K562 (cell line): ENCODE measurements around the gene CCDC88C. TPM values are rescaled to one million over a fixed set of nuclear protein-coding genes. Genes with fewer than 3 reads are reported as not detected.

ENCODE experiments used
- ATAC-seq: fragments of 200-7000 bp; cut with Tn5 transposase; 3 replicates; pipeline ENCODE4 v1.9.1; 2020; ENCODE audit warnings: moderate library complexity
- BruUV-seq: library from RNA; stranded (reverse); fragments of 400-500 nt; replicated peaks from 2 replicates; lab custom pipeline; 2021; lab: Mats Ljungman, UMichigan
- CTCF ChIA-PET: fragments of 300-600 bp; formaldehyde crosslinking; extraction: SDS; loops from one replicate; lab custom pipeline; 2021; ENCODE audit warnings: low intra/inter-chr PET ratio; lab: Yijun Ruan, JAX
- POLR2A ChIA-PET: fragments of 300-600, 350-650 bp; sonication (Branson Sonifier 250); formaldehyde crosslinking; extraction: SDS; loops from one replicate; lab custom pipeline; 2021; ENCODE audit warnings: antibody characterized with exemption, inconsistent platforms; lab: Yijun Ruan, JAX
- DNase-seq, 4 experiments: peaks; one replicate each; pipeline versions ENCODE4 v3.0.0 to v3.0.0-alpha.2; 2011 to 2018; ENCODE audit warnings: low spot score in 3 of 4, mixed read lengths in 3 of 4; ENCODE audit errors: extremely low read depth in 1 of 4
- FAIRE-seq: peaks from 2 replicates; lab custom pipeline; 2011; peaks lifted over from hg19 to GRCh38; lab: Jason Lieb, UNC
- H2AFZ ChIP-seq: 2 replicates; pipeline ENCODE4 v1.6.0; 2011; ENCODE audit warnings: low read depth, low read length, control low read depth, inconsistent platforms
- H3K27ac ChIP-seq: fragments of 200-600 bp; 3 replicates; pipeline ENCODE4 v1.8.0; 2011; ENCODE audit warnings: low read depth, mild to moderate bottlenecking, control low read depth, inconsistent platforms, low read length, moderate library complexity, mixed read lengths; ENCODE audit errors: extremely low read depth
- H3K27me3 ChIP-seq, 2 experiments: fragments of 300-600 bp in 1 of 2; 2 replicates in 1 of 2; 3 replicates in 1 of 2; pipeline versions ENCODE4 v1.6.0 to v1.8.0; 2011; ENCODE audit warnings: inconsistent platforms in 2 of 2, low read length in 2 of 2, mild to moderate bottlenecking in 1 of 2, mixed read lengths in 1 of 2, moderate library complexity in 1 of 2; ENCODE audit not compliant: control insufficient read depth in 2 of 2, insufficient read depth in 2 of 2
- H3K36me3 ChIP-seq: fragments of 300-600 bp; 3 replicates; pipeline ENCODE4 v1.8.0; 2011; ENCODE audit warnings: mild to moderate bottlenecking, low read length, inconsistent platforms; ENCODE audit not compliant: control insufficient read depth, insufficient read depth
- H3K4me1 ChIP-seq, 2 experiments: fragments of 200-600 bp in 1 of 2; replicated peaks in 1 of 2; 2 replicates in 1 of 2; 3 replicates in 1 of 2; pipeline versions ENCODE4 v1.5.1 to v1.8.0; 2011; ENCODE audit warnings: inconsistent platforms in 2 of 2, low read length in 2 of 2, mild to moderate bottlenecking in 1 of 2, mixed read lengths in 1 of 2, moderate library complexity in 1 of 2; ENCODE audit not compliant: control insufficient read depth in 2 of 2, insufficient read depth in 2 of 2
- H3K4me2 ChIP-seq: 2 replicates; pipeline ENCODE4 v1.6.1; 2011; ENCODE audit warnings: low read length, control low read depth, inconsistent platforms, mixed read lengths; ENCODE audit not compliant: insufficient read depth
- H3K4me3 ChIP-seq: fragments of 200-600 bp; sonication (generic), shearing (Covaris generic); 2 replicates; pipeline ENCODE4 v1.5.1; 2016; ENCODE audit warnings: control low read depth, inconsistent platforms
- H3K79me2 ChIP-seq: fragments of 200-600 bp; 3 replicates; pipeline ENCODE4 v1.8.0; 2011; ENCODE audit warnings: low read length, inconsistent platforms; ENCODE audit not compliant: control insufficient read depth, insufficient read depth
- H3K9ac ChIP-seq, 2 experiments: 2 replicates each; pipeline versions ENCODE4 v1.6.0 to v1.6.1; 2011; ENCODE audit warnings: low read depth in 2 of 2, low read length in 2 of 2, control low read depth in 1 of 2, inconsistent platforms in 1 of 2, mild to moderate bottlenecking in 1 of 2, mixed read lengths in 1 of 2; ENCODE audit not compliant: insufficient read depth in 1 of 2
- H3K9me1 ChIP-seq: one replicate; pipeline ENCODE4 v1.6.0; 2011; ENCODE audit warnings: inconsistent platforms, mild to moderate bottlenecking, low read length, moderate library complexity; ENCODE audit not compliant: control insufficient read depth, insufficient read depth
- H3K9me3 ChIP-seq: replicated peaks from 2 replicates; pipeline ENCODE4 v1.5.1; 2011; ENCODE audit warnings: low read depth, low read length, inconsistent platforms; ENCODE audit not compliant: control insufficient read depth, insufficient read depth
- H4K20me1 ChIP-seq: replicated peaks from 2 replicates; pipeline ENCODE4 v1.6.1; 2011; ENCODE audit warnings: low read length, inconsistent platforms, mixed read lengths; ENCODE audit not compliant: control insufficient read depth, insufficient read depth
- HDAC1 ChIP-seq, 2 experiments: fragments of 450-650 bp; IDR thresholded peaks; 2 replicates each; pipeline ENCODE4 v1.6.1; 2016 to 2017; ENCODE audit warnings: inconsistent platforms in 1 of 2, mild to moderate bottlenecking in 1 of 2, moderate library complexity in 1 of 2
- NFIC ChIP-seq: fragments of 450-650 bp; IDR thresholded peaks from 2 replicates; pipeline ENCODE4 v1.6.1; 2017; ENCODE audit warnings: mild to moderate bottlenecking, inconsistent platforms
- SMAD4 ChIP-seq: fragments of 250-450 bp; sonication (Bioruptor Pico); conservative IDR thresholded peaks from 2 replicates; pipeline ENCODE4 v1.8.0; 2021; ENCODE audit warnings: inconsistent platforms, mild to moderate bottlenecking, moderate library complexity
- SPI1 ChIP-seq: IDR thresholded peaks from 2 replicates; pipeline ENCODE4 v1.6.1; 2011; ENCODE audit warnings: low read depth, low read length, control low read depth, borderline replicate concordance
- WGBS: fragments of 100-300 bp; shearing (Covaris generic); methylation state at CpG from one replicate; pipeline ENCODE4 v1.1.6; 2016; ENCODE audit warnings: low coverage, mixed read lengths; ENCODE audit not compliant: insufficient coverage; ENCODE audit errors: missing lambda C conversion rate; 5-methylcytosine and 5-hydroxymethylcytosine counted together
- in situ Hi-C: fragments of 300-500 bp; cut with MboI; formaldehyde crosslinking; loops from 4 replicates; pipeline ENCODE4 v1.15.0; 2018; ENCODE audit warnings: inconsistent platforms, mixed read lengths
- intact Hi-C: fragments of 100-400 bp; cut with micrococcal nuclease; formaldehyde crosslinking; loops from 2 replicates; pipeline ENCODE4 v1.14.2; 2022
- polyA plus RNA-seq, 8 experiments: library from polyadenylated mRNA; depleted of rRNA in 4 of 8; stranded (reverse) in 5 of 8; unstranded in 3 of 8; fragments of >200 nt; fragmentation: Nextera tagmentation in 2 of 8; fragmentation: Illumina TruSeq in 1 of 8; extraction: Ambion mirVana in 2 of 8; extraction: Trizol in 1 of 8; gene quantifications; 2 replicates each; pipeline versions ENCODE4 v1.2.1 to v1.2.3, GENCODE V29; 2011 to 2014; ENCODE audit warnings: inconsistent platforms in 1 of 8, missing spikeins in 1 of 8
- total RNA-seq, 7 experiments: library from RNA; depleted of rRNA in 6 of 7; stranded (reverse); fragments of >200 nt in 6 of 7; fragmentation: Illumina TruSeq in 2 of 7; extraction: Trizol in 2 of 7; gene quantifications; 2 replicates each; pipeline versions ENCODE4 v1.2.1 to v1.2.3, GENCODE V29; 2011 to 2021; ENCODE audit warnings: low replicate concordance in 1 of 7
- TF ChIP-seq, protein P1 (sequence below): fragments of 450-650 bp; formaldehyde crosslinking; IDR thresholded peaks from 2 replicates; pipeline ENCODE4 v1.4.0; 2020; ENCODE audit warnings: mild to moderate bottlenecking
- TF ChIP-seq, protein P2 (sequence below): sonication (generic); formaldehyde crosslinking; IDR thresholded peaks from 2 replicates; pipeline ENCODE4 v1.8.0; 2022; ENCODE audit warnings: missing genetic modification reagents, mild to moderate bottlenecking, moderate library complexity, borderline replicate concordance

The CCDC88C gene
- total and polyA plus RNA-seq, 9 of the 15 experiments (the other 6 are each of a cell fraction or from before 2014, with no cell fraction given), result 0.62 to 22.5 (median 10.7) TPM

- TF ChIP-seq, protein P1, sequence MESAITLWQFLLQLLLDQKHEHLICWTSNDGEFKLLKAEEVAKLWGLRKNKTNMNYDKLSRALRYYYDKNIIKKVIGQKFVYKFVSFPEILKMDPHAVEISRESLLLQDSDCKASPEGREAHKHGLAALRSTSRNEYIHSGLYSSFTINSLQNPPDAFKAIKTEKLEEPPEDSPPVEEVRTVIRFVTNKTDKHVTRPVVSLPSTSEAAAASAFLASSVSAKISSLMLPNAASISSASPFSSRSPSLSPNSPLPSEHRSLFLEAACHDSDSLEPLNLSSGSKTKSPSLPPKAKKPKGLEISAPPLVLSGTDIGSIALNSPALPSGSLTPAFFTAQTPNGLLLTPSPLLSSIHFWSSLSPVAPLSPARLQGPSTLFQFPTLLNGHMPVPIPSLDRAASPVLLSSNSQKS (CRISPR knock-in tag), result no peak
- TF ChIP-seq NFIC, result 0 out of 2 replicates have a peak, but pooled peaks have one; percentile 21
- TF ChIP-seq, protein P2, sequence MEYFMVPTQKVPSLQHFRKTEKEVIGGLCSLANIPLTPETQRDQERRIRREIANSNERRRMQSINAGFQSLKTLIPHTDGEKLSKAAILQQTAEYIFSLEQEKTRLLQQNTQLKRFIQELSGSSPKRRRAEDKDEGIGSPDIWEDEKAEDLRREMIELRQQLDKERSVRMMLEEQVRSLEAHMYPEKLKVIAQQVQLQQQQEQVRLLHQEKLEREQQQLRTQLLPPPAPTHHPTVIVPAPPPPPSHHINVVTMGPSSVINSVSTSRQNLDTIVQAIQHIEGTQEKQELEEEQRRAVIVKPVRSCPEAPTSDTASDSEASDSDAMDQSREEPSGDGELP, result peak; percentile 22; the same call in 1 of the 2 replicates
- TF ChIP-seq HDAC1 (IDR thresholded peaks at IDR 0.05), result peak in 1 of 2 experiments; percentile 29; a peak in 1 of 4 replicates
Observed at GRCh38 chr14:91396959-91397815, 20.4 kb downstream of the CCDC88C start (continued).

GRCh38 chr14:91396013-91396660 is 21.5 kb downstream of the CCDC88C start:
- intact Hi-C loops (no loop called here), in situ Hi-C loops (no loop called here)
- H2AFZ ChIP-seq, result no peak overlapping the region
- H3K4me1 ChIP-seq, result peaks cover 5 to 28% of the 10 kb centered on the region in 2 experiments; a peak in 4 of 5 replicates
- TF ChIP-seq SPI1 (peak; percentile 22; the same call in 1 of the 2 replicates), SMAD4 (CRISPR knock-in tag) (no peak)
- H3K9me1 ChIP-seq, result no peaks in the 10 kb centered on the region
- no peaks in the 10 kb centered on the region for H4K20me1 ChIP-seq
- no TSS peak for BruUV-seq
- H3K4me3 ChIP-seq, result no peak overlapping the region
- H3K4me2 ChIP-seq, result no peak overlapping the region
- ChIA-PET POLR2A (no interaction called here), CTCF (no interaction called here)
- H3K27me3 ChIP-seq, result no peaks in the 10 kb centered on the region
- H3K9ac ChIP-seq, result no peak overlapping the region
- DNase-seq (no peak), FAIRE-seq (no peak), ATAC-seq (no peak)
- 84% methylated on average over 20 of the region's 23 CpGs for WGBS
- peaks cover 62% of the 10 kb centered on the region for H3K79me2 ChIP-seq
- H3K27ac ChIP-seq, result no peak overlapping the region
- no peaks in the 10 kb centered on the region for H3K9me3 ChIP-seq
- H3K36me3 ChIP-seq, result no peaks in the 10 kb centered on the region; the same call in 2 of the 3 replicates
